Raji (cell line): ENCODE measurements around the gene YIF1A.
A peak's percentile ranks its signal among the peaks of the same experiment; 100 is the strongest.

Source experiments
- POLR2A ChIP-seq: IDR thresholded peaks from 2 replicates; pipeline ENCODE4 v1.6.1; 2011; ENCODE audit warnings: low read depth, low read length, control low read depth; ENCODE audit not compliant: insufficient read depth

YIF1A gene

GRCh38 chr11:66315921-66316811 is 27.2 kb upstream of the YIF1A start:
- no peak for TF ChIP-seq POLR2A

- no peak for TF ChIP-seq POLR2A
Observed at GRCh38 chr11:66315498-66315885, 26.5 kb upstream of the YIF1A start.

GRCh38 chr11:66314561-66315497 is 25.9 kb upstream of the YIF1A start:
- TF ChIP-seq POLR2A, result no peak

- TF ChIP-seq POLR2A, result no peak
Observed at GRCh38 chr11:66314186-66314501, 25.2 kb upstream of the YIF1A start.

GRCh38 chr11:66313321-66314185 is 24.6 kb upstream of the YIF1A start:
- TF ChIP-seq POLR2A, result no peak

GRCh38 chr11:66312549-66313320 is 23.8 kb upstream of the YIF1A start:
- no peak; the same call in 1 of the 2 replicates for TF ChIP-seq POLR2A

- TF ChIP-seq POLR2A, result peak; percentile 52
Observed at GRCh38 chr11:66311965-66312548, 23.1 kb upstream of the YIF1A start.

GRCh38 chr11:66311470-66311964 is 22.6 kb upstream of the YIF1A start:
- no peak for TF ChIP-seq POLR2A

- no peak for TF ChIP-seq POLR2A
Observed at GRCh38 chr11:66310324-66310723, 21.4 kb upstream of the YIF1A start.

- no peak for TF ChIP-seq POLR2A
Observed at GRCh38 chr11:66309475-66309874, 20.5 kb upstream of the YIF1A start.

- TF ChIP-seq POLR2A, result no peak
Observed at GRCh38 chr11:66302656-66303055, 13.7 kb upstream of the YIF1A start.

GRCh38 chr11:66299186-66299585 is 10.2 kb upstream of the YIF1A start:
- TF ChIP-seq POLR2A, result no peak

- TF ChIP-seq POLR2A, result no peak
Observed at GRCh38 chr11:66297610-66298009, 8.7 kb upstream of the YIF1A start.
